IMR-90 (cell line): Measurements from ENCODE around the gene IL2RG. TPM values are rescaled to one million over a fixed set of nuclear protein-coding genes. Genes with fewer than 3 reads are reported as not detected.

Experiments used
- ATAC-seq: fragments of 200-7000 bp; cut with Tn5 transposase; 2 replicates; pipeline ENCODE4 v1.9.1; 2020; ENCODE audit warnings: low read depth, mild to moderate bottlenecking, moderate library complexity
- BruUV-seq: library from RNA; stranded (reverse); fragments of 400-500 nt; replicated peaks from 2 replicates; lab custom pipeline; 2021; lab: Mats Ljungman, UMichigan
- CTCF ChIA-PET: fragments of 300-600 bp; formaldehyde crosslinking; extraction: SDS; loops from one replicate; lab custom pipeline; 2021; ENCODE audit warnings: antibody characterized with exemption; lab: Yijun Ruan, JAX
- POLR2A ChIA-PET: fragments of 300-600 bp; sonication (Branson Sonifier 250); formaldehyde crosslinking; loops from one replicate; lab custom pipeline; 2022; ENCODE audit warnings: antibody characterized with exemption; ENCODE audit not compliant: unreplicated experiment; lab: Charles Lee
- DNase-seq: peaks from one replicate; pipeline ENCODE4 v3.0.0; 2013
- H2AFZ ChIP-seq: replicated peaks from 2 replicates; pipeline ENCODE3; 2013; ENCODE audit warnings: low read length, mild to moderate bottlenecking; ENCODE audit not compliant: poor library complexity
- H2AK5ac ChIP-seq: 2 replicates; pipeline ENCODE4 v1.6.1; 2013; ENCODE audit warnings: low read depth, low read length, inconsistent platforms
- H2AK9ac ChIP-seq: replicated peaks from 2 replicates; pipeline ENCODE3; 2013; ENCODE audit warnings: mild to moderate bottlenecking, low read depth, low read length, moderate library complexity; ENCODE audit not compliant: poor library complexity
- H2BK120ac ChIP-seq: 2 replicates; pipeline ENCODE4 v1.6.1; 2013; ENCODE audit warnings: low read depth, low read length, inconsistent platforms
- H2BK15ac ChIP-seq: 3 replicates; pipeline ENCODE4 v1.6.1; 2013; ENCODE audit warnings: low read depth, low read length, inconsistent platforms
- H2BK20ac ChIP-seq: 2 replicates; pipeline ENCODE4 v1.6.1; 2013; ENCODE audit warnings: low read depth, mild to moderate bottlenecking, inconsistent platforms, low read length, moderate library complexity
- H2BK5ac ChIP-seq: 2 replicates; pipeline ENCODE4 v1.6.1; 2013; ENCODE audit warnings: mild to moderate bottlenecking, low read depth, low read length, inconsistent platforms; ENCODE audit not compliant: poor library complexity, severe bottlenecking
- H3K14ac ChIP-seq: replicated peaks from 2 replicates; pipeline ENCODE4 v1.6.1; 2013; ENCODE audit warnings: low read depth, low read length, inconsistent platforms
- H3K18ac ChIP-seq: 2 replicates; pipeline ENCODE4 v1.6.1; 2013; ENCODE audit warnings: low read depth, low read length, control low read depth
- H3K23ac ChIP-seq: 2 replicates; pipeline ENCODE4 v1.6.1; 2013; ENCODE audit warnings: low read depth, low read length, inconsistent platforms
- H3K27ac ChIP-seq: 2 replicates; pipeline ENCODE4 v1.5.1; 2013; ENCODE audit warnings: mild to moderate bottlenecking, control low read depth, low read length; ENCODE audit not compliant: insufficient read depth
- H3K27me3 ChIP-seq: 2 replicates; pipeline ENCODE4 v1.6.1; 2013; ENCODE audit warnings: low read length; ENCODE audit not compliant: control insufficient read depth, insufficient read depth
- H3K36me3 ChIP-seq: 2 replicates; pipeline ENCODE4 v1.6.1; 2013; ENCODE audit warnings: low read length, mixed read lengths; ENCODE audit not compliant: control insufficient read depth, insufficient read depth
- H3K4ac ChIP-seq: 2 replicates; pipeline ENCODE4 v1.6.1; 2013; ENCODE audit warnings: low read depth, low read length, inconsistent platforms
- H3K4me1 ChIP-seq: 2 replicates; pipeline ENCODE4 v1.6.1; 2013; ENCODE audit warnings: low read length, mixed read lengths; ENCODE audit not compliant: control insufficient read depth, insufficient read depth
- H3K4me2 ChIP-seq: 2 replicates; pipeline ENCODE4 v1.6.1; 2013; ENCODE audit warnings: low read depth, mild to moderate bottlenecking, control low read depth, low read length, moderate library complexity
- H3K4me3 ChIP-seq: 2 replicates; pipeline ENCODE4 v1.5.1; 2013; ENCODE audit warnings: low read depth, mild to moderate bottlenecking, control low read depth, low read length, moderate library complexity; ENCODE audit not compliant: insufficient read depth
- H3K56ac ChIP-seq: 2 replicates; pipeline ENCODE4 v1.6.1; 2013; ENCODE audit warnings: low read length, inconsistent platforms; ENCODE audit not compliant: insufficient read depth; ENCODE audit errors: extremely low read depth
- H3K79me1 ChIP-seq, 2 experiments: 2 replicates each; pipeline ENCODE4 v1.6.1; 2013; ENCODE audit warnings: low read length in 2 of 2, inconsistent platforms in 1 of 2, low read depth in 1 of 2
- H3K9ac ChIP-seq: 2 replicates; pipeline ENCODE4 v1.6.1; 2013; ENCODE audit warnings: low read depth, low read length, control low read depth
- H3K9me1 ChIP-seq: 2 replicates; pipeline ENCODE4 v1.6.1; 2013; ENCODE audit warnings: low read length, inconsistent platforms; ENCODE audit not compliant: insufficient read depth
- H3K9me3 ChIP-seq: 2 replicates; pipeline ENCODE4 v1.6.1; 2013; ENCODE audit warnings: low read length; ENCODE audit not compliant: control insufficient read depth, insufficient read depth
- H4K20me1 ChIP-seq: 2 replicates; pipeline ENCODE4 v1.6.1; 2013; ENCODE audit warnings: low read length, inconsistent platforms; ENCODE audit not compliant: insufficient read depth
- H4K5ac ChIP-seq: 2 replicates; pipeline ENCODE4 v1.6.1; 2013; ENCODE audit warnings: mild to moderate bottlenecking, low read depth, low read length, control low read depth
- H4K8ac ChIP-seq, 2 experiments: 2 replicates each; pipeline ENCODE4 v1.6.1; 2013; ENCODE audit warnings: low read depth in 2 of 2, low read length in 2 of 2, control low read depth in 1 of 2, inconsistent platforms in 1 of 2
- H4K91ac ChIP-seq: 2 replicates; pipeline ENCODE4 v1.6.1; 2013; ENCODE audit warnings: low read depth, low read length, inconsistent platforms; ENCODE audit not compliant: insufficient read depth
- CEBPB ChIP-seq: IDR thresholded peaks from 2 replicates; pipeline ENCODE4 v1.6.1; 2012; ENCODE audit warnings: low read depth, low read length, improper control_type of control experiment
- FOS ChIP-seq: fragments of 150-350 bp; IDR thresholded peaks from 2 replicates; pipeline ENCODE4 v1.6.1; 2016; ENCODE audit warnings: low read depth, low read length
- MAFK ChIP-seq: IDR thresholded peaks from 2 replicates; pipeline ENCODE4 v1.6.1; 2012; ENCODE audit warnings: low read depth, low read length, improper control_type of control experiment
- MAZ ChIP-seq: IDR thresholded peaks from 2 replicates; pipeline ENCODE4 v1.6.1; 2012; ENCODE audit warnings: low read depth, mild to moderate bottlenecking, low read length, improper control_type of control experiment, moderate library complexity, borderline replicate concordance
- MXI1 ChIP-seq: IDR thresholded peaks from 2 replicates; pipeline ENCODE4 v1.6.1; 2012; ENCODE audit warnings: low read depth, mild to moderate bottlenecking, low read length, moderate library complexity, borderline replicate concordance
- POLR2A ChIP-seq: IDR thresholded peaks from 2 replicates; pipeline ENCODE4 v1.6.1; 2012; ENCODE audit warnings: mild to moderate bottlenecking, low read depth, low read length
- RAD21 ChIP-seq: IDR thresholded peaks from 2 replicates; pipeline ENCODE4 v1.6.1; 2012; ENCODE audit warnings: low read length, improper control_type of control experiment
- RCOR1 ChIP-seq: IDR thresholded peaks from 2 replicates; pipeline ENCODE4 v1.6.1; 2012; ENCODE audit warnings: mild to moderate bottlenecking, low read length, improper control_type of control experiment; ENCODE audit not compliant: insufficient replicate concordance
- RFX5 ChIP-seq: IDR thresholded peaks from 2 replicates; pipeline ENCODE4 v1.8.0; 2012; ENCODE audit warnings: low read depth, mild to moderate bottlenecking, low read length, moderate library complexity
- SMC3 ChIP-seq: fragments of 150-350 bp; IDR thresholded peaks from 2 replicates; pipeline ENCODE4 v1.6.1; 2016; ENCODE audit warnings: low read depth, mild to moderate bottlenecking, antibody characterized with exemption, low read length, moderate library complexity
- WGBS, 2 experiments: methylation state at CpG; one replicate each; pipeline versions ENCODE4 v1.1.5 to v1.1.7; 2013; ENCODE audit warnings: missing lambda C conversion rate in 2 of 2; ENCODE audit not compliant: insufficient read length in 1 of 2; ENCODE audit errors: extremely low coverage in 2 of 2; 5-methylcytosine and 5-hydroxymethylcytosine counted together
- dilution Hi-C: fragments of 300-500 bp; cut with HindIII; formaldehyde crosslinking; loops from one replicate; pipeline ENCODE4 v1.14.3; 2018; ENCODE audit warnings: low sequenced_read_pairs; ENCODE audit not compliant: unreplicated experiment
- in situ Hi-C: fragments of 300-500 bp; cut with MboI; formaldehyde crosslinking; loops from 3 replicates; pipeline ENCODE4 v1.14.3; 2019; ENCODE audit warnings: low sequenced_read_pairs, inconsistent platforms, mixed read lengths
- intact Hi-C: fragments of 100-400 bp; cut with micrococcal nuclease; formaldehyde crosslinking; loops from 2 replicates; pipeline ENCODE4 v1.10.0; 2022
- polyA plus RNA-seq, 3 experiments: library from polyadenylated mRNA; depleted of rRNA; stranded (reverse); fragments of >200 nt; gene quantifications; 2 replicates each; pipeline ENCODE4 v1.2.3, GENCODE V29; 2012; ENCODE audit warnings: low replicate concordance in 1 of 3
- total RNA-seq: library from RNA; depleted of rRNA; stranded (reverse); fragments of >200 nt; gene quantifications from 2 replicates; pipeline ENCODE4 v1.2.3, GENCODE V29; 2012
- TF ChIP-seq, protein P1 (sequence below): conservative IDR thresholded peaks from 2 replicates; pipeline ENCODE4 v1.5.1; 2012; ENCODE audit warnings: mild to moderate bottlenecking, low read depth, low read length, improper control_type of control experiment
- TF ChIP-seq, protein P2 (sequence below): fragments of 150-350 bp; IDR thresholded peaks from 2 replicates; pipeline ENCODE4 v1.6.1; 2017; ENCODE audit warnings: mild to moderate bottlenecking, antibody characterized with exemption, low read length, low read depth

Gene IL2RG
- total and polyA plus RNA-seq, 2 of the 4 experiments (the other 2 are of a cell fraction) = not detected

DNA sequence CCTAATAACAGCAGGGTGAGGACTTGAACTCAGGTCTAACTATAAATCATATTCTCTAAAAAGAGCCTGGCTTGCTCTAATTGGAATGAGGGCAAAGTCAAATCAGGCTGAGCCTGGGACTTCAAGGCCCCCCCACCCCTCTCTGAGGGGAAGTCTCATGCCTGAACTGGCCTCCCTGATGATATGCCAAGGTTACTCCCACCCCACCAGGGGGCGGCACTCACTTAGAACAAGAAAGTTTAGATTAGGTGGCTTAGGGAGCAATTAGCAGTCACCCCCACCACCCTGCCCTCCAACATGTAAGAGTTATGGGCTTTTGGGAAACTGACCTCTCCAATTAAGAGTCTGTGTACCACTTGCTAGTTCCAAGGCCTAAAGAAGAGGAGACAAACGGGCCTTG is 13.1 kb downstream of the IL2RG start:
- no peak overlapping the region for H2BK120ac ChIP-seq
- intact Hi-C loops = no loop called here
- H3K27ac ChIP-seq = no peak overlapping the region
- no peak overlapping the region for H3K4me2 ChIP-seq
- TF ChIP-seq FOS (no peak), RAD21 (peak; percentile 35; the same call in 1 of the 2 replicates), RFX5 (no peak), POLR2A (no peak), MAFK (no peak), CEBPB (no peak), RCOR1 (no peak), MXI1 (no peak), MAZ (no peak), SMC3 (peak; percentile 28; the same call in 1 of the 2 replicates)
- TF ChIP-seq, protein P1, sequence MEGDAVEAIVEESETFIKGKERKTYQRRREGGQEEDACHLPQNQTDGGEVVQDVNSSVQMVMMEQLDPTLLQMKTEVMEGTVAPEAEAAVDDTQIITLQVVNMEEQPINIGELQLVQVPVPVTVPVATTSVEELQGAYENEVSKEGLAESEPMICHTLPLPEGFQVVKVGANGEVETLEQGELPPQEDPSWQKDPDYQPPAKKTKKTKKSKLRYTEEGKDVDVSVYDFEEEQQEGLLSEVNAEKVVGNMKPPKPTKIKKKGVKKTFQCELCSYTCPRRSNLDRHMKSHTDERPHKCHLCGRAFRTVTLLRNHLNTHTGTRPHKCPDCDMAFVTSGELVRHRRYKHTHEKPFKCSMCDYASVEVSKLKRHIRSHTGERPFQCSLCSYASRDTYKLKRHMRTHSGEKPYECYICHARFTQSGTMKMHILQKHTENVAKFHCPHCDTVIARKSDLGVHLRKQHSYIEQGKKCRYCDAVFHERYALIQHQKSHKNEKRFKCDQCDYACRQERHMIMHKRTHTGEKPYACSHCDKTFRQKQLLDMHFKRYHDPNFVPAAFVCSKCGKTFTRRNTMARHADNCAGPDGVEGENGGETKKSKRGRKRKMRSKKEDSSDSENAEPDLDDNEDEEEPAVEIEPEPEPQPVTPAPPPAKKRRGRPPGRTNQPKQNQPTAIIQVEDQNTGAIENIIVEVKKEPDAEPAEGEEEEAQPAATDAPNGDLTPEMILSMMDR = peak; percentile 50
- TF ChIP-seq, protein P2, sequence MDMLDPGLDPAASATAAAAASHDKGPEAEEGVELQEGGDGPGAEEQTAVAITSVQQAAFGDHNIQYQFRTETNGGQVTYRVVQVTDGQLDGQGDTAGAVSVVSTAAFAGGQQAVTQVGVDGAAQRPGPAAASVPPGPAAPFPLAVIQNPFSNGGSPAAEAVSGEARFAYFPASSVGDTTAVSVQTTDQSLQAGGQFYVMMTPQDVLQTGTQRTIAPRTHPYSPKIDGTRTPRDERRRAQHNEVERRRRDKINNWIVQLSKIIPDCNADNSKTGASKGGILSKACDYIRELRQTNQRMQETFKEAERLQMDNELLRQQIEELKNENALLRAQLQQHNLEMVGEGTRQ = no peak
- no peaks in the 10 kb centered on the region for H3K79me1 ChIP-seq
- peaks cover 21% of the 10 kb centered on the region for H3K27me3 ChIP-seq
- no peaks in the 10 kb centered on the region for H3K4me1 ChIP-seq
- no peak overlapping the region for H3K23ac ChIP-seq
- no peak overlapping the region for H3K14ac ChIP-seq
- no peak overlapping the region for H2AK9ac ChIP-seq
- no TSS peak for BruUV-seq
- in situ Hi-C loops = no loop called here
- H2BK5ac ChIP-seq = no peak overlapping the region
- no peak overlapping the region for H3K4me3 ChIP-seq
- H4K5ac ChIP-seq = no peak overlapping the region
- ChIA-PET CTCF (no interaction called here), POLR2A (no interaction called here)
- H3K56ac ChIP-seq = no peak overlapping the region
- no peaks in the 10 kb centered on the region for H3K36me3 ChIP-seq
- H3K9ac ChIP-seq = no peak overlapping the region
- no peak overlapping the region for H2AK5ac ChIP-seq
- H3K18ac ChIP-seq = no peak overlapping the region
- H3K4ac ChIP-seq = no peak overlapping the region
- H4K8ac ChIP-seq = no peak overlapping the region
- H4K20me1 ChIP-seq = no peaks in the 10 kb centered on the region
- dilution Hi-C loops = no loop called here
- no peaks in the 10 kb centered on the region for H3K9me3 ChIP-seq
- H4K91ac ChIP-seq = no peak overlapping the region
- no CpG with 5 or more reads among the region's 2 CpGs for WGBS, 2 experiments
- no peak overlapping the region for H2BK20ac ChIP-seq
- H2AFZ ChIP-seq = no peak overlapping the region
- peak; percentile 23 for DNase-seq
- no peak for ATAC-seq
- no peaks in the 10 kb centered on the region for H3K9me1 ChIP-seq
- no peak overlapping the region for H2BK15ac ChIP-seq
